ENCODE data around the gene F12.

F12 gene

GRCh38 chr5:177425801-177426565 lies 16.6 kb upstream of the F12 start:
- peak; percentile 17; the same call in 1 of the 2 replicates for TF ChIP-seq PATZ1 (CRISPR knock-in tag; IDR thresholded peaks at IDR 0.05; ENCODE audit: borderline replicate concordance)
- no peak for TF ChIP-seq ZC3H10 (CRISPR knock-in tag; IDR thresholded peaks at IDR 0.05)
- no peak for TF ChIP-seq CSDC2 (CRISPR knock-in tag; IDR thresholded peaks at IDR 0.05)
- TF ChIP-seq CSRNP3 (CRISPR knock-in tag; IDR thresholded peaks at IDR 0.05) = no peak
- no peak for TF ChIP-seq ZNF8 (CRISPR knock-in tag; IDR thresholded peaks at IDR 0.05)
- TF ChIP-seq TSHZ2 (CRISPR knock-in tag; IDR thresholded peaks at IDR 0.05) = peak; percentile 41; the same call in 1 of the 2 replicates
- ATAC-seq = peak; percentile 95

GRCh38 chr5:177425196-177425800 lies 15.9 kb upstream of the F12 start:
- ATAC-seq = no peak
- TF ChIP-seq TCF4 (CRISPR knock-in tag; IDR thresholded peaks at IDR 0.05; ENCODE audit: borderline replicate concordance) (no peak), ISL1 (CRISPR knock-in tag; IDR thresholded peaks at IDR 0.05) (no peak), ZFP30 (CRISPR knock-in tag; IDR thresholded peaks at IDR 0.05) (no peak), TOX (CRISPR knock-in tag; IDR thresholded peaks at IDR 0.05; ENCODE audit: borderline replicate concordance) (no peak), ZNF70 (CRISPR knock-in tag; IDR thresholded peaks at IDR 0.05) (no peak), ZC3H10 (CRISPR knock-in tag; IDR thresholded peaks at IDR 0.05) (no peak), ESRRG (CRISPR knock-in tag; IDR thresholded peaks at IDR 0.05) (no peak), ZNF565 (CRISPR knock-in tag; conservative IDR thresholded peaks at IDR 0.05; ENCODE audit: low read depth) (no peak), PPARA (CRISPR knock-in tag; IDR thresholded peaks at IDR 0.05; ENCODE audit: borderline replicate concordance) (no peak), ARNTL (CRISPR knock-in tag; IDR thresholded peaks at IDR 0.05; ENCODE audit: borderline replicate concordance, low read depth) (no peak), RARB (CRISPR knock-in tag; IDR thresholded peaks at IDR 0.05) (no peak), ZNF8 (CRISPR knock-in tag; IDR thresholded peaks at IDR 0.05) (no peak), PATZ1 (CRISPR knock-in tag; IDR thresholded peaks at IDR 0.05; ENCODE audit: borderline replicate concordance) (no peak), ZFP3 (CRISPR knock-in tag; IDR thresholded peaks at IDR 0.05) (no peak), CSDC2 (CRISPR knock-in tag; IDR thresholded peaks at IDR 0.05) (no peak), POU6F1 (CRISPR knock-in tag; IDR thresholded peaks at IDR 0.05; ENCODE audit: borderline replicate concordance, low read depth) (no peak), TSHZ2 (CRISPR knock-in tag; IDR thresholded peaks at IDR 0.05) (no peak)

Data from SK-N-SH treated with all-trans-retinoic acid at 6 μM for 48 hours (cell line).